SK-N-SH treated with all-trans-retinoic acid at 6 μM for 48 hours (cell line): ENCODE measurements around the gene LTN1.

Experiments used
- ARNTL ChIP-seq: fragments of 450-650 bp; formaldehyde crosslinking; IDR thresholded peaks from 2 replicates; pipeline ENCODE4 v1.5.0; 2020; ENCODE audit warnings: low read depth, mild to moderate bottlenecking, moderate library complexity, borderline replicate concordance
- CREB5 ChIP-seq: fragments of 250-450 bp; sonication (Bioruptor Pico); IDR thresholded peaks from 2 replicates; pipeline ENCODE4 v1.5.1; 2020; ENCODE audit warnings: low read depth, mild to moderate bottlenecking, moderate library complexity
- CSDC2 ChIP-seq: fragments of 250-450 bp; sonication (Bioruptor Pico); IDR thresholded peaks from 2 replicates; pipeline ENCODE4 v1.5.0; 2020; ENCODE audit warnings: mild to moderate bottlenecking, moderate library complexity
- ISL1 ChIP-seq: fragments of 250-450 bp; sonication (Bioruptor Pico); IDR thresholded peaks from 2 replicates; pipeline ENCODE4 v2.1.2; 2022; ENCODE audit warnings: mild to moderate bottlenecking, moderate library complexity
- PATZ1 ChIP-seq: fragments of 250-450 bp; sonication (Bioruptor Pico); IDR thresholded peaks from 2 replicates; pipeline ENCODE4 v1.8.0; 2020; ENCODE audit warnings: mild to moderate bottlenecking, moderate library complexity, borderline replicate concordance
- PPARA ChIP-seq: fragments of 250-450 bp; sonication (Bioruptor Pico); IDR thresholded peaks from 2 replicates; pipeline ENCODE4 v1.5.0; 2020; ENCODE audit warnings: mild to moderate bottlenecking, borderline replicate concordance
- ZC3H10 ChIP-seq: fragments of 250-450 bp; sonication (Bioruptor Pico); IDR thresholded peaks from 2 replicates; pipeline ENCODE4 v1.5.1; 2021; ENCODE audit warnings: mild to moderate bottlenecking, moderate library complexity
- ZFP30 ChIP-seq: fragments of 450-650 bp; formaldehyde crosslinking; IDR thresholded peaks from 2 replicates; pipeline ENCODE4 v1.5.0; 2022; ENCODE audit warnings: mild to moderate bottlenecking, moderate library complexity
- ZNF70 ChIP-seq: fragments of 450-650 bp; formaldehyde crosslinking; IDR thresholded peaks from 2 replicates; pipeline ENCODE4 v1.5.0; 2020; ENCODE audit warnings: mild to moderate bottlenecking, moderate library complexity

- TF ChIP-seq ZNF70 (CRISPR knock-in tag) (no peak), PATZ1 (CRISPR knock-in tag) (no peak), CSDC2 (CRISPR knock-in tag) (no peak), CREB5 (CRISPR knock-in tag) (no peak), PPARA (CRISPR knock-in tag) (no peak), ISL1 (CRISPR knock-in tag) (no peak), ARNTL (CRISPR knock-in tag) (no peak), ZFP30 (CRISPR knock-in tag) (no peak), ZC3H10 (CRISPR knock-in tag) (no peak)
Observed at GRCh38 chr21:28903448-28903847, 89.2 kb downstream of the LTN1 start.
